ENCODE measurements around the gene DAND5.

GRCh38 chr19:13010038-13010991 is 40.9 kb downstream of the DAND5 start:
- TF ChIP-seq CTCF (optimal IDR thresholded peaks at IDR 0.05 in 1 of 3, IDR thresholded peaks at IDR 0.05 in 1 of 3, conservative IDR thresholded peaks at IDR 0.05 in 1 of 3; ENCODE audit: extremely low read depth in 1 of 3, insufficient read depth in 2 of 3, low read length in 3 of 3) (no peak), EZH2 (IDR thresholded peaks at IDR 0.05; ENCODE audit: low read length) (no peak)
